NCI-H524 treated with DMSO at 0.1 percent for 48 hours (cell line): ENCODE measurements around the gene EML4.
"Not testable (repeated sequence)": the region's sequence is repeated elsewhere in the genome, so short reads cannot be mapped to it uniquely, and the experiment has no call there.

ENCODE experiments used
- DNase-seq: peaks from one replicate; lab custom pipeline; 2025; lab: John Stamatoyannopoulos, UW

EML4 gene, protein sequence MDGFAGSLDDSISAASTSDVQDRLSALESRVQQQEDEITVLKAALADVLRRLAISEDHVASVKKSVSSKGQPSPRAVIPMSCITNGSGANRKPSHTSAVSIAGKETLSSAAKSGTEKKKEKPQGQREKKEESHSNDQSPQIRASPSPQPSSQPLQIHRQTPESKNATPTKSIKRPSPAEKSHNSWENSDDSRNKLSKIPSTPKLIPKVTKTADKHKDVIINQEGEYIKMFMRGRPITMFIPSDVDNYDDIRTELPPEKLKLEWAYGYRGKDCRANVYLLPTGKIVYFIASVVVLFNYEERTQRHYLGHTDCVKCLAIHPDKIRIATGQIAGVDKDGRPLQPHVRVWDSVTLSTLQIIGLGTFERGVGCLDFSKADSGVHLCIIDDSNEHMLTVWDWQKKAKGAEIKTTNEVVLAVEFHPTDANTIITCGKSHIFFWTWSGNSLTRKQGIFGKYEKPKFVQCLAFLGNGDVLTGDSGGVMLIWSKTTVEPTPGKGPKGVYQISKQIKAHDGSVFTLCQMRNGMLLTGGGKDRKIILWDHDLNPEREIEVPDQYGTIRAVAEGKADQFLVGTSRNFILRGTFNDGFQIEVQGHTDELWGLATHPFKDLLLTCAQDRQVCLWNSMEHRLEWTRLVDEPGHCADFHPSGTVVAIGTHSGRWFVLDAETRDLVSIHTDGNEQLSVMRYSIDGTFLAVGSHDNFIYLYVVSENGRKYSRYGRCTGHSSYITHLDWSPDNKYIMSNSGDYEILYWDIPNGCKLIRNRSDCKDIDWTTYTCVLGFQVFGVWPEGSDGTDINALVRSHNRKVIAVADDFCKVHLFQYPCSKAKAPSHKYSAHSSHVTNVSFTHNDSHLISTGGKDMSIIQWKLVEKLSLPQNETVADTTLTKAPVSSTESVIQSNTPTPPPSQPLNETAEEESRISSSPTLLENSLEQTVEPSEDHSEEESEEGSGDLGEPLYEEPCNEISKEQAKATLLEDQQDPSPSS

DNA sequence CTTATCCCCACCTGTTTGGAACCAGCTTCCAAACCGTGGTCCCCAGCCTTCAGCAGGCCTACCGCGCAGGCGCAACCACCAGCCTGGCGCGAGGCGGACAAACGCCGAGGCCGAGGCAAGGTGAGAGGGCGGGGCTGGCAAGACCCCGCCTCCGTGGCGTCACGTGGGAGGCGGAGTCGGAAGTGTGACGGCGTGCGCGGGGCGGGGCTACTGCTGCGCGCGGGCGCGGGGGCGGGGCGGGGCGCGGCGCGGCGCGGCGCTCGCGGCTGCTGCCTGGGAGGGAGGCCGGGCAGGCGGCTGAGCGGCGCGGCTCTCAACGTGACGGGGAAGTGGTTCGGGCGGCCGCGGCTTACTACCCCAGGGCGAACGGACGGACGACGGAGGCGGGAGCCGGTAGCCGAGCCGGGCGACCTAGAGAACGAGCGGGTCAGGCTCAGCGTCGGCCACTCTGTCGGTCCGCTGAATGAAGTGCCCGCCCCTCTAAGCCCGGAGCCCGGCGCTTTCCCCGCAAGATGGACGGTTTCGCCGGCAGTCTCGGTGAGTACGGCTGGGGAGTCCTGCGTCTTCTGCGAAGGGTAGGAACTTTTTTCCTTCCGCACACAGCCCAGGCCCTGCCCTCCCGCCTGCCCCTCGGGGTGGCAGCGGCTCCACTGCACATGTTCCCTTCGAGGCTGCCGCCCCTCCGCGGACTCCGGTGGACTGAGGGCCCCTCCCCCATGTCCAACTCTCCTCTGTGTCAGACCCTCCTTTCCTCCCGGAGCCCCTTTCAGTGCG, at the start of gene EML4:
Gene EML4 (plus strand): TSS at position 254 of the 774 bp plus-strand sequence. CDS start 259 bp downstream, at position 513.
- DNase-seq = peak; percentile 55

DNA sequence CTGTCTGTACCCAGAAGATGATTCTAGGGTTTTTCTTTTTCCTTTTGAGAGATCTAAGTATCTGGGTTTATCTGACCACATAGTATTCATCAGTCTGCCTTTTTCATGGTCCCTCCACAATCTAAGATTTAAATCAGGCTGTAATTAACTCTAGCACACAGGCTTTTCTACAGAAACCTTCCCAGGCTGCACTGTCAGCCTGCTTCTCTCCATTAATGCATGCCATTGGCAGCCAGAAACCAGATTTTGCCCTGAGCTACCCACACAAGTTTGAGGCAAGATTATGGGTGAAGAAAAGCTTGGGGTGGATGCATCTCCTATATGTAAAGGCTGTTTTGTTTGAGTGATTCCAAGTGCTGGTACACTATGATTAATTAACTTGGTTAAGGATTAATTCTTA, 45.7 kb upstream of the EML4 start:
- DNase-seq = no peak

DNA sequence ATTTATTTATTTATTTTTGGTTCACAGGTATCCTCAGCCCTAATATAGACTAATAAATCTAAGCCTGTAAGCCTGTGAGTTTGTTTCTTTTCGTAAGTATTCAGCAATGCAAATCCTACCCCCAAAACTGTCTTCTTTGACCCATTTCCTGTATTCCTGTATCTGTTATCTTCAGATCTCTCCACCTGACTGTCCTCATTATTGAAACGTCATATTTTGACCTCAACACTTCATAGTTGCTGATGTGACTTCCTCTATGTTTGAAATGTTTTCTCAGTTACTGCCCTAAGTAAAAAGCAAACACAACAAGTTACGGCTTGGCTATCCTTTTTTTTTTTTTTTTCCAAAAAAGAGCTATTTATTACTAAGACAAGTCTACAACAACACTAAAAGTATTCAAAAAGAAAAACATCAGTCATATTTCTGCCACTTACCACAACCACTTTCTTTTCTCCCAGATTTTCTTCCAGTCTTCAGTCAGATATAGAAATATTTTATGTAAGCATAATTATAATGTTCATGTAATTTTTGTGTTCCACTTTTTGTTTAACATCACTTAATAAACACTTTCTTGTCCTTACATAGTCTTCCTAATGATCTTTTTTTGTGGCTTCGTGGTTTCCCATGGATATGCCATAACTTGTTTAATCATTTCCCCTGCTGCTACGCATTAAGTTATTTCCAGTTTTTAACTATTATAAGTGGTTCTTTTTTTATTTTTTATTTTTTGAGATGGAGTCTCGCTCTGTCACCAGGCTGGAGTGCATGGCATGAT, 45.0 kb upstream of the EML4 start:
- no peak for DNase-seq

DNA sequence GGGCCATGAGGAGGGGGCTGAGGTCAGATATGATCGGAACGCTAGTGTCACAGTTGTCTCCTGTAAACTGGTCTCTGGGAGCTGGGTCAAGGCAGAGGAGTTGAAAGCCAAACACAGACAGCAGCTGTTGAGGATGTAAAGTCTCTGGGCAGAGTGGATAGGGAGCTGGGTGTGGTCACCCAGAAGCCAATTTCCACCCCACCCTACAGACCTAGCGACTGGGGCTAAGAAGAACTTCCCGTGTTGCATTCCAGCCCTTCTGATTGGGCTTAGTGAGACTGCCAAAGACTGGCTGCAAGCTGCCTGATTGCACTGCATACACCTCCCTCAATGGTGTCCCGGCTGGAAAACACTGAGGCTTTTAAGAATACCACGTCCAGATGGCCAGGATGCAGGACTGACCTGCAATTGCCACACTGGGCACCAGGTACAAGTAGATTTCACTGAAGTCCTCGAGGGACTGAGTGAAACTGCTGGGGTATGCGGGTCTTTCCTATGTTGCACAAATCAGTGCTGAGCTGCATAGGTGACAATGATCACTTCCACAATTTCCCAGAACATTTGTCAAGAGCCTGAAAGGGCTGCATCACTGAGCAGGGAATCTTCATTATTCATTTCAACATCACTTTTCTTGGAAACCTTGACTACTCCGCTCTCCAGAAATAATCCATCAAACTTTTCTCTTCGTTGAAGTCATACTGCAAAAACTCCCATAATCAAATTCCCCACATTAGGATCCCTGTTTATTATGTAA, 43.1 kb upstream of the EML4 start:
- DNase-seq = no peak

DNA sequence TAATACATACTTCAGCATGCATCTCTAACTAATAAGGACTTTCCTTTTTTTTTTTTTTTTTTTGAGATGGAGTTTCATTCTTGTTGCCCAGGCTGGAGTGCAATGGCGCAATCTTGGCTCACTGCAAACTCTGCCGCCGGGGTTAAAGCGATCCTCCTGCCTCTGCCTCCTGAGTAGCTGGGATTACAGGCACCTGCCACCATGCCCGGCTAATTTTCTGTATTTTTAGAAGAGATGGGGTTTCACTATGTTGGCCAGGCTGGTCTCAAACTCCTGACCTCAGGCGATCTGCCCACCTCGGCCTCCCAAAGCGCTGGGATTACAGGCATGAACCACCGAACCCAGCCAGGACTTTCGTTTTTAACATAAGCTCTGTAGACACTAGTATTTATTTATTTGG, 42.3 kb upstream of the EML4 start:
- not testable (repeated sequence) for DNase-seq

DNA sequence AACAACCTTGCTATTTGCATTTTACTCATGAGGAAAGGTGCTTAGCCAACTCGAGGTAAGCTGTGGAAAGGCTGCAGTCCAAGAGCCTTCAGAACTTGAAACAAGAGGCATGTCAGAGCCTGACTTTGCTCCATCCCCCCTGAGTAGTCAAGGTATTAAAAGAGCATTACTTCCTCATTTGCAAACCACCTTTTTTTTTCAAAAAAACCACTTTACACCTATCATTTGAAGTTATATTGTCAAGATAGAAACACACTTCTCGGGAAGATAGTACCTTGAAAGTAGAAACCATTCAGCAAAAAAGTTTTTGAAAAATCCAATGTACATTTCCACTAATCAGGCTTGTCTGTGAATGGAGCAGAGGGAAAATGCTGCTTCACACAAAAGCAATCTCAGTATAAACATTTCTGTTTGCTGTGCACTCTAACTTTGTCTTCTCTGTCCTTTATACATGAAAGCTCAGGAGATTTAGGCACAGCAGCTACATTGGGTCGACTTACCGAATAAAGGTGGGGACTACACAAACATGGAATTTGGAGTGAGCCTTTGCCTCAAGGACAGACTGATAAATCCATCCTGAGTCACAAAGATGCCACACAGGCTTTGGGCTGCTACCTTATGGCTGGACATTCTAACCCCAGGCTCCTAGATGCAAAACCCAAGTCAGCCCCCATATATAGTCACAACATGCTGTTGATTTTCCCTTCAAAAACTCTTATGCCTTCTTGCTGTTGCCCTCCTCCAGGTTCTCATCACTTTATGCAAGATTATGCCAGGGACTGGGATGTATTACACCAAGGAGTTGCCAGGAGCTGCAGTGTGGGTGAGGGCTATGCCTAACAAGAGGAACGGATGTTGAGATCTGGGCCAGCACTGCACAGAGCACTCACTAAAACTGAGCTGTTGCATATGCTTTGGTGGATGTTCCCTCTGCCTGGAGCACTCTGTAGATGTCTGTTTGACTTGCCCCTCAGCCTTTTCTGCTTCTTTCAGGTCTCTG, 41.4 kb upstream of the EML4 start:
- no peak for DNase-seq

DNA sequence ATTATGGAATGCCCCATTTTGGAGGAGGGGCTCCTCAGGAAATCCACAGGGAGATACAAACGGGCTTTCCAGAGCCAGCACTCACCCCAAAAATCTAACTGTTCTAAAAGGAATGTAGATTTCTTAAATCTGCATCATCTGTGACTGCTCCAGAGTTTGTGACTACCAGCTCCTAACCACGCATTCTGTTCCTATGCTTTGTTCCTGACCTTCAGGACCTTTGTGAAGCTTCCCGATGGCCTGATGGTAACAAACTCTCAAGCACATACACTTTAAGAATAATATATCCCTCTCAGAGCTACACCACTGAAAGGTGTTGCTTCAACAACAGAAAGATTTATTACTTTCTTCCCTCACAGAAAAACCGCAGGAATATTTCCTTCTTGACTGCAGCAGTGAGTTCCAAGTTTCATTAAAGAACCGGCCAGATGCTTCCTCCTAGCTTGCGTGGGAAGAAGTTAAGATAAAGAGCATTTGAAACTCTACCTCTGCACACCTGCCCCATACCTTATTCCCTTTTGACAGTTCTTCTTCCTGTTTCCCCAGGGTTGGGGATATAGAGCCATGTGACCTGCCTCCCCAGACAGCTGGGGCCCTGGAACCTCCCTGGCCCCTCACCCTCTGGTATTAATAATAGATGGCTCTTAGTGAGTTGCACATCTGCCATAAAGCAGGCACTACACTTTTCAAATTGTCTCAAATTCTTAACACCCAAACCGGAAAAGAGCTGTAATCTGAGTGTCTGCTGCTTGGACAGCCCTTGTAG, 40.2 kb upstream of the EML4 start:
- DNase-seq = peak; percentile 71

DNA sequence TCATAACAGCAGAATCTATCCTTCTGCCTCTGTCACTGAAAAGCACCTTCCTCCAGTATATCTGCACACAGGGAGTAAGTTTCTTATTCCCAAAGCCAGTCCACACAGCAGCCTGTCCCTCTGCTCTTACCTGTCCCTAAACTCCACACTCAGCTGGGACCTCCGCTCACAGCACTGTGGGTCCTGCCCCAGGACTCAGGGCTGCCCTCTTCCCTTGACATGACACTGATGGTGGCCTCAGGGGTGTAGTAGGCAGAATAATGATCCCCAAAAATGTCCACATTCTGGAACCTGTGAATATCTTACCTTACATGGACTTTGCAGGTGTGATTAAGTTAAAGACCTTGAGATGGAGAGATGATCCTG, 39.7 kb upstream of the EML4 start:
- DNase-seq = no peak

DNA sequence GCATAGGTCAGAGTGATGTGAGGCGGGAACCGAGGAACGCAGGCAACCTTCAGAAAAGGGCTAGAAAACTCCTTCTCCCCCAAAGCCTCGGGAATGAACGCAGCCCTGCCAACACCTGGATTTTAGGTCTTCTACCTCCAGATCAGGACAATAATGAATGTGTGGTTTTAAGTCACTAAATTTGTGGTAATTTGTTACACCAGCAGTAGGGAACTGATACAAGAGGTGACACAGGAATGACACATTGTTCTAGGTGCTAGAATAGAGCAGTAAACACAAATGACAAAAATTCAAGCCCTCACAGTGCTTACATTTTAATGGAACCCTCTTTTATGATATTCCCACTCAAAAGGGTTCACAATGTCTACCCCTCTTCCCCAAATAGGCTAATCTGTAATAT, 39.2 kb upstream of the EML4 start:
- DNase-seq = no peak

DNA sequence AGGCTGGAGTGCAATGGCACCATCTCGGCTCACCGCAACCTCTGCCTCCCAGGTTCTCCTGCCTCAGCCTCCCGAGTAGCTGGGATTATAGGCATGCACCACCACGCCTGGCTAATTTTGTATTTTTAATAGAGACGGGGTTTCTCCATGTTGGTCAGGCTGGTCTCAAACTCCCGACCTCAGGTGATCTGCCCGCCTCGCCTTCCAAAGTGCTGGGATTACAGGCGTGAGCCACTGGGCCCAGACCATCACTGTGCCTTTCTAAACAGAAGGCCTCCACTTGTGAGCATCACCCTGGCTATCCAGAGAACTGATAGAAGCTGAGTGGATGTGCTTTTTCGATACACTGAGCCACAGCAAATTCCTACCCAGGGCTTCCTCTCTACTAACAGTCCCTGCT, 38.3 kb upstream of the EML4 start:
- DNase-seq = not testable (repeated sequence)

DNA sequence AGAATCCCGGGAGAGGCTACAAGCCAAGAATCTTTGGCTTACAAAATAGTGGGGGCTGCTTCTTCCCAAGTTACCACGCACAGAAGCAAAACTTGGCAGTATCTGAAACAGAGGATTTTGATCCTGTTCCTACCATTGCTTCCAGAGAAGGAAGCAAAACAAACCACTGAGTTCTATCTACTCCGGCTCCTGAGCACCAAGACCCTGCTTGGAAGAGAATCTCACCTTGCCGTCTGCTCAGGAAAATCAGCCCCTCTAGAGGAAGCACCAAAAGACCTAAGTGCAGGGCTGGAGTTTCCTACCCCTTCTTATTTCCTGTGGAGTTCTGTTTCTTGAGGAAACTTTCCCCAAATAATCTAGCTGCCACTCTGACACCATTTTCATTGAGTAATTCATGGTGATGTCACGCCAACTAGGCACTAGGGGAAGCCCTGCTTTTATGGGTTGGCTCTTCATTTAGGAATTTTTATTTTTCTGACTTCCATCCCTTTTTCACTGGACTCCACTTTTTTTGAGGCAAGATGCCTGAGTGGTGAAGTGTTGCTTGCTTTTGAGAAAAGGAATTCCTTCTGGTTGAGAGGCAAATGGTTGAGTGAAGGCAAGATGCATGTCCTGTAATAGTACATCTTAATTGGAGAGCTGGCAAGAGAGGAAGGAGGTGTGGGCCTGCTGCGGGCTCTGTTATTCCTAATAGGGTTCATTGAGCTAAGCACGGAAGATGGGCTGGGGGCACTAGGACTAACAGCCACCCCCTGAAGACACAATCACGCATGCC, 36.8 kb upstream of the EML4 start:
- no peak for DNase-seq

DNA sequence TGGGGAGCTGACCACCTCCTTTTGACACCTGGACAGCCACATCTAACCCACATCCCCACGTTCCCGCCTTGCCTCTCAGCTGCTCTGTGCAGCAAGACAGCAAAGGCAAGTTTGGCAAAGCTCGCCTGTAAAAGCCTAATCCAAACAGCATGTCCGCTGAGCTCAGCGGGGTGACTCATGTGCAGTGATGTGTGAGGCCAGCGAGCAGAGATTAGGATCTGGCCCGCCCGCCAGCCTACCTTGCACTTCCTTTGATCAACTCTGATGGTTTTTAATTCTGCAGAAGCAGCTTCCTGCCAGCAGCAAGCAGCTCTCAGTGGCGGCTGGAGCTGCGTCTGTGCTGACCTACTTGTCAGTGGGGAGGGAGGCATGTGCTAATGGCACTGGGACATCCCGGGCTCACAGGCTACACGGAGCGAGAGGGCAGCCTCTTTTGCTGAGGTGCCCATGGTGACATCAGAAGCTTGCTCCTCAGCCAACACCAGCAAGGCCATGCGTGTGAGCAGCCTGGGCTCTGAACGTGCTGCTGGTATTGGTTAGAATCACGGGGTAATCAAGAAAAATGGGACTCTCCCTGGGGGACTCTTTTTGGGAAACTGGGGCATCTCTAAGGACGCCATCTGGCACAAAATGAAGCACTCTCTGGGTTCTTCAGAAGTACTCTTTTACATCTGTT, 36.0 kb upstream of the EML4 start:
- peak; percentile 91 for DNase-seq

DNA sequence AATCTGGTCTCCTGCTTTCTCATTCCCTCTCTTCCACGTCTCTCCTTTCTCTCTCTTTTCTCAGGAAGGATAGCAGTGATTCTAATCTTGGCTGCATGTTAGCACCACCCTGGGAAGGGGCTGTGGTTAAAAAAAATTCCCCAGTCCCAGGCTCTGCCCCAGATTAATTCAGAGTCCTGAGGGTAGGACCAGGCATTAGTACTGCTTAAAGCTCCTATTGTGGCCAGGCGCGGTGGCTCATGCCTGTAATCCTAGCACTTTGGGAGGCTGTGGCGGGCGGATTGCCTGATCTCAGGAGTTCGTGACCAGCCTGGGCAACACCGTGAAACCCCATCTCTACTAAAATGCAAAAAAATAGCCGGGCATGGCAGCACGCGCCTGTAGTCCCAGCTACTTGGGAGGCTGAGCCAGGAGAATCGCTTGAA, 35.4 kb upstream of the EML4 start:
- peak; percentile 74 for DNase-seq

DNA sequence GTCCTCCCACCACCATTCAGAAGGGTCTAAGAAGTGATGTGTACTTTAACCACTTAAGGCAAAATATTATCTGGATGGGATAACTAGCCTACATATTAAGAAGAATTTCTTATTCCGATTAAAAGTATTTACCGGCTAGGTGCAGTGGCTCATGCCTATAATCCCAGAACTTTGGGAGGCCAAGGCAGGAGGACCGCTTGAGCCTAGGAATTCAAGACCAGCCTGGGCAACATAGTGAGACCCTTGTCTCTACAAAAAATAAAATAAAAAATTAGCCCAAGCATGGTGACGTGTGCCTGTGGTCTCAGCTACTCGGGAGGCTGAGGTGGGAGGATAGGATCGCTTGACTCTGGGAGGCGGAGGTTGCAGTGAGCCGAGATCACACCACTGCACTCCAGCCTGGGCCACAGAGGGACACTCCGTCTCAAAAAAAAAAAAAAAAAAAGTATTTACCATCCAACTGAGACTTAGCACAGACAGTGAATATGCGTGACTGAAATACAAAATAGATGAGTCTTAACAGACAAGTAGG, 34.7 kb upstream of the EML4 start:
- not testable (repeated sequence) for DNase-seq

DNA sequence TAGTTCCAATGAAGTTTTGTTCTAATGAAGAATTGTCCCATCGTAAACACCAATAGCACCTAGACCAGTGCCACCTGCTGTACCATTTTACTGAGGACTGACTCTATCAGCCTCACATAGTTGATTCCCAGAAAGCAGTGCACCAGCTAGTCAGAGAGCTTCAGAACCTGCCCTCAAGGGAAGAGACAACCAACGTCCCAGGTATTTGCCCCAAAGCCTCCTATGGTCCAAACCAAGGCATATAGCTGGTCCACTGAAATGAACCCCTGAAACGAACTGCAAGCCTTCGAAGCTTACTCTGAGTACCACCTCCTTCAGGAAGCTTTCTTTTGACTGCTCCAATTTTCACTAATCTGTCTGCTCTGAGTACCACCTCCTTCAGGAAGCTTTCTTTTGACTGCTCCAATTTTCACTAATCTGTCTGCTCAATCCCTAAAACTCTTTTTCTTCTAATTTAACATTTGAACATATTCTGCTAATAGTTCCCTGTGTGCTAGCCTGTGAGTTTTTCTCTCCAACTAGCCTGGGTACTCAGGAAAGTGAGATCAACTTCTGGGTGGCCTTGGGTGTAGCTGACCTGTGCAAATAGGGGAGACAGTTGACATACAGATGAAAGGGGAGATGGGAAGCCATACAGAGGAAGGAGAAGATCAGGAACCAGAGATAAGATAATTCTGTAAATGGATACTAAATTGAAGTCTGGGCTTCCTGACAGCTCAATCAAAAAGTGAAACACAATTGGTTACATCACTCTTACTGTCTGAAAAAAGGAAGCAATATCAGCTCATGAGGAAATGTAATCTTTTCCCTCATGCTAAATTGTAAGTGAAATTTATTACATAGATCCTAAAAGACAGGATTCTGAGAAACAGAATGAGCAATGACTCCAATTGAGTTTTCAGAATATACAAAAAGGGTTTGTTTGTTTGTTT, 33.5 kb upstream of the EML4 start:
- no peak for DNase-seq

DNA sequence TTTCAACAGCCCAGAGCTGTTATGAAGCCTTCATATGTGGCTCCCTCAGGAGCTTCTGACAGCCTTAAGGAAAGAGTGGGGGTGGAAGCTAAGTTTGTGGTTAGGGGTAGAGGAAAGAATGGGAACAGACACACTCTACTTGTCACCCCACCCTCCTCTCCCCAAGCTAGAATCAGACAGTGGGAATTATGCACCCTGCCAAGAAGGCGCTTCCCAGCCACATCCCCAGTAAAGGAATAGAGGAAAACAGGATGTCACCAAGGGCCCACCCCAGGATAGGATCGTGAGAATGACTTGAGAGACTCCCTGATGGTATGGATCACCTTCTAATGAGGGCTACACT, 32.4 kb upstream of the EML4 start:
- no peak for DNase-seq
